ENCODE measurements around the gene TPRG1L. TPM values are rescaled to one million over a fixed set of nuclear protein-coding genes. Genes with fewer than 3 reads are reported as not detected.
"Not testable (repeated sequence)": the region's sequence is repeated elsewhere in the genome, so short reads cannot be mapped to it uniquely, and the experiment has no call there.

TPRG1L gene
- 19.7 and 23.2 TPM in 2 replicates for total RNA-seq
- polyA plus RNA-seq (2012) = 78.4 TPM

GRCh38 chr1:3624200-3625136 is at the start of gene TPRG1L:
TSS of gene TPRG1L (plus strand) at chr1:3625015. CDS start at chr1:3625073, 58 bp downstream.
- peak; percentile 97 for DNase-seq (ENCODE audit: low read depth)

DNA sequence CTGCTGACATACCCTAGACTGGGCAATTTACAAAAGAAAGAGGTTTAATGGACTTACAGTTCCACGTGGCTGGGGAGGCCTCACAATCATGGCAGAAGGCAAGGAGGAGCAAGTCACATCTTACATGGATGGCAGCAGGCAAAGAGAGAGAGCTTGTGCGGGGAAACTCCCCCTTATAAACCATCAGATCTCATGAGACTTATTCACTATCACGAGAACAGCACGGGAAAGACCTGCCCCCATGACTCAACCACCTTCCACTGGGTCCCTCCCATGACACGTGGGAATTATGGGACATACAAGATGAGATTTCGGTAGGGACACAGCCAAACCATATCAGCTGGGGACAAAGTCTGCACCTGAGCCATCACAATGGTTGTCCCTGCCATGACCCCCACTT is 49.3 kb upstream of the TPRG1L start:
- not testable (repeated sequence) for DNase-seq (ENCODE audit: low read depth)

DNA sequence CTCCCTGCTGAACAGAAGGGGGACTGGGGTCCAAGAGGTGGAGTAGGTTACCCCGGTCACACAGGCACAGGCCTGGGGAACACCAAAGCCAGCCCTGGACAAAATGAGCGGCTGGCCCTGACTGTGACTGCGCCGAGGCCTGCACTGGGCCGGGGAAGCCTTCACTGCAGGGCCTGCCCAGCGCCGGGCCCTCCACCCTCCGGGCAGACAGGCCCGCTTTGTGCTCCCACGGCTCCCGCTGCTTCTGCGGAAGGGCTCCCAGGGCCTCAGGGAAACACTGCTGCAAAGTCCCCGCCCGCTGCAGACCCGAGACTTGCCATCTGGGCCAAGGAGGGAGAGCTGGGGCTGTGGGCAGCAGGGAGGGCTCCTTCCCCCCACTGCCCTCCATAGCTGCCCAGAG is 48.8 kb upstream of the TPRG1L start:
- no peak for DNase-seq (ENCODE audit: low read depth)

GRCh38 chr1:3577300-3577699 is 47.5 kb upstream of the TPRG1L start:
- DNase-seq (ENCODE audit: low read depth) = peak; percentile 13

GRCh38 chr1:3577711-3578432 is 46.9 kb upstream of the TPRG1L start:
- DNase-seq (ENCODE audit: low read depth) = peak; percentile 25

- no peak for DNase-seq (ENCODE audit: low read depth)
Measured at GRCh38 chr1:3578433-3578805, 46.4 kb upstream of the TPRG1L start.

DNA sequence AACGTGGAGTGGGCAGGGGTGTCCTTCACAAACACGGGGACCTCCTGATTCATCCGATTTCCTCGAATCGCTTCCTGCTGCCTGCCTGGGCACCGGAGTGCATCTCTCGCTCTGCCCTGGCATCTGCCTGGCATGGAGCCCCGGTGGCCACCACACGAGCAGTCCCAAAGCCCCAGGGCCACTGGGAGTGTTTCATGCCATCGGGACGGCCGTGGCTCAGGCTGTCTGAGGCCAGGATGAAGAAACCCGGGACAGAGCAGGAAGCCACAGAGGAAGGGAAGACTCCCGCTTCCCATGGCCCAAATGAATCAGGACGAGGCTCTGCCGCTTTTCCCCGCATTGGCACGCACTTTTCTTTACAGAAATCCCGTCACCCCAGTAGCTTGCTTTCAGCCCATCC is 45.9 kb upstream of the TPRG1L start:
- no peak for DNase-seq (ENCODE audit: low read depth)

- DNase-seq (ENCODE audit: low read depth) = no peak
Measured at GRCh38 chr1:3579626-3580025, 45.2 kb upstream of the TPRG1L start.

- DNase-seq (ENCODE audit: low read depth) = no peak
Measured at GRCh38 chr1:3580231-3580630, 44.6 kb upstream of the TPRG1L start.

GRCh38 chr1:3581296-3582036 is 43.3 kb upstream of the TPRG1L start:
- no peak for DNase-seq (ENCODE audit: low read depth)

DNA sequence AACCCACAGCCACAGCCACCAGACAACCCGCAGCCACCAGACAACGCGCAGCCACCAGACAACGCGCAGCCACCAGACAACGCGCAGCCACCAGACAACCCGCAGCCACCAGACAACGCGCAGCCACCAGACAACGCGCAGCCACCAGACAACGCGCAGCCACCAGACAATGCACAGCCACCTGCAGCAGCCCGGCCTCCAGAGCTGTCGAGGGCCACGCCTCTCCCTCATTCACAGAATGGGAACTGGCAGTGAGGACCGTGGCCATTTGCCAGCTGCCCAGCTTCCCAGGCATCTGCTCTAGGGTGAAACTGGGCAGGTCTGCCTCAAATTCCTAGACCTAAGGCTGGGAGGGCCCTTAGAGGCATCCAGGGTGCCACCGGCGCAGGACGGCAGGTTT is 41.1 kb upstream of the TPRG1L start:
- DNase-seq (ENCODE audit: low read depth) = not testable (repeated sequence)

- no peak for DNase-seq (ENCODE audit: low read depth)
Measured at GRCh38 chr1:3584915-3585314, 39.9 kb upstream of the TPRG1L start.

DNA sequence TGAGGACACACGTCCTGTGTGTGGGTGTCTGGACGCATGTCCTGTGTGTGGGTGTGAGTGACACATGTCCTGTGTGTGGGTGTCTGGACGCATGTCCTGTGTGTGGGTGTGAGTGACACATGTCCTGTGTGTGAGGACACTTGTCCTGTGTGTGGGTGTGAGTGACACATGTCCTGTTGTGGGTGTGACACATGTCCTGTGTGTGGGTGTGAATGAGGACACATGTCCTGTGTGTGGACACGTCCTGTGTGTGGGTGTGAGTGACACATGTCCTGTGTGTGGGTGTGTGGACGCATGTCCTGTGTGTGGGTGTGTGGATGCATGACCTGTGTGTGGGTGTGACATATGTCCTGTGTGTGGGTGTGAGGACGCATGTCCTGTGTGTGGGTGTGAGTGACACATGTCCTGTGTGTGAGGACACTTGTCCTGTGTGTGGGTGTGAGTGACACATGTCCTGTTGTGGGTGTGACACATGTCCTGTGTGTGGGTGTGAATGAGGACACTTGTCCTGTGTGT is 39.4 kb upstream of the TPRG1L start:
- not testable (repeated sequence) for DNase-seq (ENCODE audit: low read depth)

GRCh38 chr1:3585940-3586568 is 38.8 kb upstream of the TPRG1L start:
- no peak for DNase-seq (ENCODE audit: low read depth)

DNA sequence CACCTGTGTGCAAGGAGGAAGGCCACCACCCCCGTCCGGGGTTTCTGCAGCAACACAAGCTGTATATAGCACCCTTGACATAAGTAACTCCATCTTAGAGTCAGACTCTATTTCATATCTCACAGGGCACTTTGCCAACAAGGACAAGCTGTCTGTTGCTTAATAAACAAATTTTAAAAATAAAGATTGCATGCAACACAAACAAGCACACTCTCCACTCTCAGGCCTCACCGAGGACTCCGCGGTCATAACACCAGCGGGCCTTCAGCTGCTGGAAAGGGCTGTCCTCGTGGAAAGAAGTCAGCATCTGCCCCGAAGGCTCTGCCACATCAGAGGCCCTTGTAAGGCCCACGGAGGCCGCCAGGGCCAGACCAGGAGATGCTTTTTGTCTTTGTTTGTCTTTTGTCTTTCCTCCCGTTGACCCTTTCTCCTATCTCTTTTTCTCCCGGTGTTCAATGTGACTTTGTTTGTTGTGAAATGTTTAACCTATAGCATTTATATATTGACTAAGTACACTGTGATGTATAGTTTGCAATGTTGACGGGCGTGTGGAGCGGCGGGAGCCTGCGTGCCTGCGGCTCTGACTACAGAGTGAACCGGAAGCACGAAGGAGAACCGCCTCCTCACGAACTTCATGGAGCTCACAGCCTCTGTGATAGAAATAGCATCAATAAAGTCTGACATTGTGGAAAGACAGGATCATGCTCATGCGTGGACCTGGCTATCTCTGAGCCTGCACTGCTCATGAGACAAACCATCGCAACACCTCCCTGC is 37.6 kb upstream of the TPRG1L start:
- no peak for DNase-seq (ENCODE audit: low read depth)

DNA sequence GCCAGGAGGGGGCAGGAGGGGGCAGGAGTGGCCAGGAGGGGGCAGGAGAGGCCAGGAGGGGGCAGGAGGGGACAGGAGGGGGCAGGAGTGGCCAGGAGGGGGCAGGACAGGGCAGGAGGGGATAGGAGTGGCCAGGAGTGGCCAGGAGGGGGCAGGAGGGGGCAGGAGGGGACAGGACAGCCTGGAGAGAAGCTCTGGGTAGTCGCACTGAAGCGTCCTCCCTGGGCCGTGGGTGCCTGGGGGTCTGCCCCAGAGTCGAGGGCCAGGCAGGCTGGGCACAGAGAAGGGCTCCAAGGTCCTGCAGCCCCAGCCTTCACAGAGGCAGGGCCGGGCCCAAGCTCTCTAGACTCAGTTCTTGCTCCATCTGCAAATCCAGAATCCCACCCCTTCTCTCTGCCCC is 36.4 kb upstream of the TPRG1L start:
- DNase-seq (ENCODE audit: low read depth) = no peak

GRCh38 chr1:3590139-3590763 is 34.6 kb upstream of the TPRG1L start:
- no peak for DNase-seq (ENCODE audit: low read depth)

DNA sequence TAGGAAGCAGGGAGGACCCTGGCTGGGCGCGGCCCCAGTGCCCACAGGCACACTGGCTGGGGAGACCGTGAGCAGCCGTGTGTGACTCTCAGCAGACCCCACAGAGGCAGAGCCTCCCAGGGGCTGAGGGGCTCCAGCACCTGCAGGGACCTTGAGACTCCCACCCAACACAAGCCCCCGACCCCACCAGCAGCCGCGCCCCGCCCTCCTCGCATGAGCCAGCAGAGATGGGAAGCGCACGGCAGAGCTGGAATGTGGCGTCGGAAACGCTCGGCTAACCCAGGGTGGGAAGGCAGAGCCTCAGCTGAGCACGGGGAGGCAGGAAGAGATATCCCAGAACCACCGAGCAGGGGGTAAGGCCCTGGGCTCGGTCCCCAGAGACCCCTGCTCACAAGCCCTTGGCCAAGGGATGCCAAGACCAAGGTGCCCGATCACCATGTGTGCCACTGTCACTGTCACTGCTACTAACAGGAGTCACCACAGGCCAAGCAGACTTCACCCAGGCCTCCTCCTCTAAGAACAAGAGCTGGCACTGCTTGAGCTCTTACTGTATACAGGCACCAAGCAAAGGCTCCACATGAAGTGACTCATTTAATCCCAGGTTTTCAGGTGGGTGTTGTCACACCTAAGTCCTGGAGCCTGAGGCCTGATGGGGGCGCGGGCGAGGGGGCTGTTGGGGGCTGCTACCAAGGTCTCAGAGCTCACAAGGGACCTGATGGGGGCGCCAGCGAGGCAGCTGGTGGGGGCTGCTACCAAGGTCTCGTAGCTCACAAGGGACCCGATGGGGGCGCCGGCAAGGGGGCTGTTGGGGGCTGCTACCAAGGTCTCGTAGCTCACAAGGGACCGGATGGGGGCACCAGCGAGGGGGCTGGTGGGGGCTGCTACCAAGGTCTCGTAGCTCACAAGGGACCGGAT is 33.6 kb upstream of the TPRG1L start:
- DNase-seq (ENCODE audit: low read depth) = no peak

DNA sequence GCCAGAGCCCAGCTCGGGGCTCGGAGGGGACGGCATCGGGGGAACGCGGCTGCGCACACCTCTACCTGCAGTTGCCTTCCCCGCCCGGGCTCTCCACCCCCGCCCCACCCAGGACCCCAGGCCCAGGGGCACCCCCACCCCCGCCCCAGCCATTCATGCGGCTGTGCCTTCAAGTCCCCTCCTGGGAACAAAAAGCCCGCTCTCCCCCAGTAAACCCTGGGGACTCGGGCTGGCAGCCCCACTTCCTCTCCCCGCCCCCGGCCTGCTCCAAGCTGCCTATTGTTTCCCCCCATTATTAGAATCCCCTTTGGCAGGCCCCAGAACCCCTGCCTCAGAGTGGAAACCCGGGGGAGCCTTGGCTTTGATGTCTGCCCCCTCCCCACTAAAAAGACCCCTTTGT is 31.5 kb upstream of the TPRG1L start:
- DNase-seq (ENCODE audit: low read depth) = no peak
